Brain pericyte (primary cell): Measurements from ENCODE around the gene NOA1.
"Not testable (repeated sequence)": the region's sequence is repeated elsewhere in the genome, so short reads cannot be mapped to it uniquely, and the experiment has no call there.

ENCODE experiments used
- DNase-seq: peaks from one replicate; pipeline ENCODE4 v3.0.0-alpha.2; 2012; ENCODE audit warnings: low read depth, low spot score

Gene NOA1

DNA sequence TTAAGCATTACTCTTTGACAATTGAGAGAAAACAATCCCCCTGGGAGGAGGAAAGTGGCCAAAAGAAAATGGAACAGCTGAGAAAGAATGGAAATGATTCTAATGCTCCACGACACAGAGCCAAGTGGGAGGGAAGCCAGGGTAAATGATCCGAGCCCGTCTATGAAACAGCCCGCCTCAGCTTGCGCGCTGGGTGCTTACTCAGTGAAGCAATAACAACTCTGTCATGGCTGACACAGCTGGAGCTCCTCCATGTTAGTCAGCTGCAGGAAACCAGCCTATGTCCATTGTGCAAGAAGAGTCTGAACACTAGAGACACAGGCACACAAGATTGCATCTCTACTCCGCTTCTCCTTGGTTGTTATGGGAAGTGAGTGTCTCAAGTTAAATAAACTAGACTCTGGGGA, 19.3 kb downstream of the NOA1 start:
- DNase-seq: peak; percentile 89

DNA sequence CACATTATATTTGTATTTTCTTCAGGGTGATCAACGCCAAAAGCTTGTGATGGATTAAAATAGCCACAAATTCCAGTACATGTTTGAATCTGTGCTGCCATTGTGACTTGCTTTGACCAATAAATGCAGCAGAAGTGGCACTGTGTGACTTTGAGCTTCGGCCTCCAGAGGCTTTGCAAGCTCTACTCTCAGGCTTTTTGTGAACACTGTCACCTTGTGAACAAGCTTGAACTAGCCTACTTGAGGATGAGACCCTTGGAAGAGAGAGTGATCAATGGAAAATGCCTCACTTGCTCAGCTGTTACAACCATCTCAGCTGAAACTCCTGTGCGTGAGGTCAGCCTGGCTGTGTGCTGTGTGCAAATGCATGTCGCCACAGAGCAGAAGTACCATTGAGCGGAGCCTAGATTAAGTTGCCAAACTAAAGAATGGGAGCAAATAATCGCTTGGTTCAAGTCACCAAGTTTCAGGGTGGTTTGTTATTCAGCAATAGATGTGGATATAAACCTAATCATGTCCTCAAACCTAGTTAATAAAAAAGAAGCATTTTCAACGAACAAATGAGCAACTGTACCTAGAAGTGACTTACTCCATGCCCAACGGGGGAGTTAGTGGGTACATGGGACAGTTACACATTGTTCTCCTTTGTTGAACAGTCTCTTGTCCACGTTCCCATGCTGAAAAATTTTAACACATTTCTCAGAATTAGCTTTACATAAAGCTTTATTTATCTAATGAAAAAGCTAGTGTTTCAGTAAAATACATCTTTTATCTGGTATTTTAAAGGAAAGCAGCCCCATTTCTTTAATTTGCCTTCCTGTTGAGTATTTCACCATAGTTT, 23.5 kb downstream of the NOA1 start:
- no peak for DNase-seq

DNA sequence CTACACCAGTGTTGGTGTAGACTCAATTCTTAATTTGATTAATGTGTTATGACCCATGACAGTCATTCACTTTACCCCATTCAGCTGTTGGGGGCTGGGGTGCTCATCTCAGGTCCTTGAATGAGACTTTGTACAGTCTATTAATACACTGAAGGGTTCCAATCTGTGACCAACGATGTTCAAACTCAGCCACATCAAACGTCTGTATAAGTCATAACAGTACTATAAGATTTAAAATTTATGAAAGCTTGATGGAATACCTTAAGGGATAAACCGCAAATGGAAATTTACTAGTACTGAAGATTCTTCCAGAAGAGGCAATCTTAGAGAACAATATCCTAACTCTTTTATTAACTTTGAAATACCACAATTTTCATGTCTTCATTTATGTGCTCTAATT, 36.0 kb downstream of the NOA1 start:
- no peak for DNase-seq

DNA sequence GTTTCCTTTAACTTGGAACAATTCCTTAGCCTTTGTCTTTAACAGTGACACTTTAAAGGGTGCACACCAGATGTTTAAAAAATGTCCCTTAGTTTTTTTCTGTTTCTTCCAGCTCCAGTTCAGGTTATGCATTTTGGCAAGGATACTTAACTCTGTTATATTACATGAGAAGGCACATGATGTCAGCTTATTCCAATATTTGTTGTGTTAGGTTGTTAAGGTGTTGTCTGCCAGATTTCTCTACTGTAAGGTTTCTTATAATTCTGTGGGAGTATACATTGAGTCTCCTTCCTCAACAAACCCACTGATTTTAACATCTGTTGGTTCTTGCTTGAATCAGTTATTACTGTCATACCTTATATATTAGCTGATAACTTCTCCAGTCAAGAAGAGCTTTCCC, 36.4 kb downstream of the NOA1 start:
- DNase-seq: no peak

DNA sequence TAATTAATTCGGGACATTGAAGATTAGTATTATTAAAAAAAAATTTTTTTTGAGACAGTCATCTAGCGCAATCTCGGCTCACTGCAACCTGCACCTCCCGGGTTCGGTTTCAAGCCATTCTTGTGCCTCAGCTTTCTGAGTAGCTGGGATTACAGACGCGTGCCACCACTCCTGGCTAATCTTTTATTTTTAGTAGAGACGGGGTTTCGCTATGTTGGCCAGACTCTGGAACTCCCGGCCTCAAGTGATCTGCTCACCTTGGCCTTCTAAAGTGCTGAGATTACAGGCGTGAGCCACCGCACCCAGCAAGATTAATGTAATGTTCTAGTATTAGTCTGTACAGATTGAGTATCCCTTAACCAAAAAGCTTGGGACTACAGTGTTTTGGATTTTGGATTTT, 37.0 kb downstream of the NOA1 start:
- DNase-seq: no peak

- DNase-seq: not testable (repeated sequence)
Measured at GRCh38 chr4:56939826-56940225, 37.6 kb downstream of the NOA1 start.

GRCh38 chr4:56937262-56937661, 40.1 kb downstream of the NOA1 start:
- DNase-seq: no peak

DNA sequence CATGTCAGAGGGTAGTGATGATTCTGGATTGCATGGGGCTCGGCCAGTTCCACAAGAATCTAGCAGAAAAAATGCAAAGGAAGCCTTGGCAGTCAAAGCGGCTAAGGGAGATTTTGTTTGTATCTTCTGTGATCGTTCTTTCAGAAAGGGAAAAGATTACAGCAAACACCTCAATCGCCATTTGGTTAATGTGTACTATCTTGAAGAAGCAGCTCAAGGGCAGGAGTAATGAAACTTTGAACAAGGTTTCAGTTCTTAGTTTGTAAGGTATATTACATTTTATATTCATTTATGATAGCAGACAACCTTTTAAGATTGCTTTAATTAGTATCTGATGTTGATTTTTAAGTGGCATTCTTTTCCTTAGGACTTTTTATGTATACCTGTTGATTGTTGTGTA, 45.5 kb downstream of the NOA1 start:
- DNase-seq: no peak

DNA sequence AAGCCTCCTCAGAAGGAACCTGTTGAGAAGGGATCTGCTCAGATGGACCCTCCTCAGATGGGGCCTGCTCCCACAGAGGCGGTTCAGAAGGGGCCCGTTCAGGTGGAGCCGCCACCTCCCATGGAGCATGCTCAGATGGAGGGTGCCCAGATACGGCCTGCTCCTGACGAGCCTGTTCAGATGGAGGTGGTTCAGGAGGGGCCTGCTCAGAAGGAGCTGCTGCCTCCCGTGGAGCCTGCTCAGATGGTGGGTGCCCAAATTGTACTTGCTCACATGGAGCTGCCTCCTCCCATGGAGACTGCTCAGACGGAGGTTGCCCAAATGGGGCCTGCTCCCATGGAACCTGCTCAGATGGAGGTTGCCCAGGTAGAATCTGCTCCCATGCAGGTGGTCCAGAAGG, 46.8 kb downstream of the NOA1 start:
- no peak for DNase-seq

GRCh38 chr4:56927196-56927595, 50.2 kb downstream of the NOA1 start:
- DNase-seq: no peak

GRCh38 chr4:56914977-56915376, 62.4 kb downstream of the NOA1 start:
- not testable (repeated sequence) for DNase-seq

GRCh38 chr4:56914336-56914735, 63.1 kb downstream of the NOA1 start:
- no peak for DNase-seq
